GM12878 (cell line): ENCODE data around the gene RPL5. TPM values are rescaled to one million over a fixed set of nuclear protein-coding genes. Genes with fewer than 3 reads are reported as not detected.

ENCODE experiments used
- ATAC-seq: fragments of 200-7000 bp; cut with Tn5 transposase; 3 replicates; pipeline ENCODE4 v1.9.1; 2020; ENCODE audit warnings: mild to moderate bottlenecking, moderate library complexity
- BruUV-seq: library from RNA; stranded (reverse); fragments of 400-500 nt; replicated peaks from 2 replicates; lab custom pipeline; 2021; lab: Mats Ljungman, UMichigan
- CTCF ChIA-PET: fragments of 300-600 bp; sonication (Branson Sonifier 250); formaldehyde crosslinking; extraction: SDS; loops from one replicate; lab custom pipeline; 2021; ENCODE audit warnings: inconsistent platforms; lab: Yijun Ruan, JAX
- POLR2A ChIA-PET: fragments of 350-600 bp; formaldehyde crosslinking; extraction: SDS; loops from one replicate; lab custom pipeline; 2021; ENCODE audit warnings: inconsistent platforms; lab: Charles Lee
- RAD21 ChIA-PET: fragments of 300-600 bp; sonication (Branson Sonifier 250); formaldehyde crosslinking; loops from one replicate; lab custom pipeline; 2023; ENCODE audit warnings: antibody characterized with exemption; ENCODE audit not compliant: unreplicated experiment; lab: Charles Lee
- SMC1A ChIA-PET: fragments of 300-600 bp; sonication (Branson Sonifier 250); formaldehyde crosslinking; loops from one replicate; lab custom pipeline; 2023; ENCODE audit not compliant: unreplicated experiment, uncharacterized antibody; lab: Charles Lee
- DNase-seq: peaks from one replicate; pipeline ENCODE4 v3.0.0-alpha.2; 2011; ENCODE audit warnings: low read depth, low spot score
- FAIRE-seq: peaks from 3 replicates; lab custom pipeline; 2011; peaks lifted over from hg19 to GRCh38; lab: Jason Lieb, UNC
- H2AFZ ChIP-seq: 2 replicates; pipeline ENCODE4 v1.6.0; 2011; ENCODE audit warnings: low read depth, low read length, control low read depth; ENCODE audit not compliant: control insufficient read depth
- H3K27ac ChIP-seq: 2 replicates; pipeline ENCODE4 v1.5.1; 2011; ENCODE audit warnings: control low read depth; ENCODE audit not compliant: control insufficient read depth, insufficient read depth
- H3K27me3 ChIP-seq, 2 experiments: replicated peaks in 1 of 2; 2 replicates each; pipeline versions ENCODE4 v1.6.0 to v1.6.1; 2011; ENCODE audit warnings: low read length in 1 of 2; ENCODE audit not compliant: control insufficient read depth in 2 of 2, insufficient read depth in 2 of 2
- H3K36me3 ChIP-seq, 2 experiments: 2 replicates each; pipeline ENCODE4 v1.5.1; 2011; ENCODE audit warnings: low read length in 1 of 2; ENCODE audit not compliant: control insufficient read depth in 2 of 2, insufficient read depth in 2 of 2
- H3K4me1 ChIP-seq: 2 replicates; pipeline ENCODE4 v1.6.1; 2011; ENCODE audit warnings: mild to moderate bottlenecking, low read length, moderate library complexity, mixed read lengths; ENCODE audit not compliant: control insufficient read depth, insufficient read depth
- H3K4me2 ChIP-seq: 2 replicates; pipeline ENCODE4 v1.6.0; 2011; ENCODE audit warnings: control low read depth; ENCODE audit not compliant: control insufficient read depth, insufficient read depth
- H3K4me3 ChIP-seq: fragments of 200-600 bp; sonication (generic); 2 replicates; pipeline ENCODE4 v1.5.1; 2016
- H3K79me2 ChIP-seq: 2 replicates; pipeline ENCODE4 v1.6.0; 2011; ENCODE audit warnings: low read length; ENCODE audit not compliant: control insufficient read depth, insufficient read depth
- H3K9ac ChIP-seq: 2 replicates; pipeline ENCODE4 v1.8.0; 2011; ENCODE audit warnings: low read length, control low read depth, mixed read lengths; ENCODE audit not compliant: control insufficient read depth, insufficient read depth
- H3K9me3 ChIP-seq: replicated peaks from 3 replicates; pipeline ENCODE4 v1.5.1; 2011; ENCODE audit warnings: mild to moderate bottlenecking, low read length; ENCODE audit not compliant: control insufficient read depth, insufficient read depth
- H4K20me1 ChIP-seq: 2 replicates; pipeline ENCODE4 v1.6.0; 2011; ENCODE audit not compliant: control insufficient read depth, insufficient read depth
- ATF7 ChIP-seq: fragments of 450-650 bp; IDR thresholded peaks from 2 replicates; pipeline ENCODE4 v1.6.1; 2016; ENCODE audit warnings: low read depth, mild to moderate bottlenecking
- CHD4 ChIP-seq: fragments of 200-600 bp; sonication (generic); IDR thresholded peaks from 2 replicates; pipeline ENCODE4 v1.6.1; 2016; ENCODE audit warnings: mild to moderate bottlenecking
- HDGF ChIP-seq: fragments of 450-650 bp; IDR thresholded peaks from 2 replicates; pipeline ENCODE4 v1.6.1; 2016; ENCODE audit warnings: antibody characterized with exemption
- MEF2A ChIP-seq: IDR thresholded peaks from 2 replicates; pipeline ENCODE4 v1.6.1; 2011; ENCODE audit warnings: low read depth, mild to moderate bottlenecking, low read length, moderate library complexity; ENCODE audit not compliant: insufficient read depth
- NFXL1 ChIP-seq: fragments of 450-650 bp; IDR thresholded peaks from 2 replicates; pipeline ENCODE4 v1.6.1; 2017; ENCODE audit warnings: antibody characterized with exemption, mild to moderate bottlenecking, borderline replicate concordance
- SMAD1 ChIP-seq: fragments of 450-650 bp; IDR thresholded peaks from 2 replicates; pipeline ENCODE4 v1.6.1; 2018; ENCODE audit warnings: mild to moderate bottlenecking, low read depth; ENCODE audit not compliant: partially characterized antibody
- SMARCA5 ChIP-seq: fragments of 450-650 bp; IDR thresholded peaks from 2 replicates; pipeline ENCODE4 v1.6.1; 2017; ENCODE audit warnings: mild to moderate bottlenecking
- SP1 ChIP-seq: IDR thresholded peaks from one replicate; pipeline ENCODE4 v1.6.1; 2011; ENCODE audit warnings: low read depth, low read length
- STAT1 ChIP-seq: fragments of 450-650 bp; conservative IDR thresholded peaks from 2 replicates; pipeline ENCODE4 v1.6.1; 2014; ENCODE audit warnings: antibody characterized with exemption, mild to moderate bottlenecking
- TAF1 ChIP-seq: IDR thresholded peaks from 2 replicates; pipeline ENCODE4 v1.6.1; 2011; ENCODE audit warnings: mild to moderate bottlenecking, low read depth, low read length, borderline replicate concordance
- TCF3 ChIP-seq: IDR thresholded peaks from 2 replicates; pipeline ENCODE4 v1.6.1; 2012; ENCODE audit warnings: low read depth, mild to moderate bottlenecking, low read length, borderline replicate concordance; ENCODE audit not compliant: insufficient read depth
- YBX1 ChIP-seq: fragments of 450-650 bp; IDR thresholded peaks from 2 replicates; pipeline ENCODE4 v1.6.1; 2016; ENCODE audit warnings: antibody characterized with exemption
- ZBED1 ChIP-seq: IDR thresholded peaks from 2 replicates; pipeline ENCODE4 v1.6.1; 2016; ENCODE audit warnings: borderline replicate concordance
- in situ Hi-C: fragments of 300-500 bp; cut with MboI; formaldehyde crosslinking; loops from 9 replicates; pipeline ENCODE4 v1.14.3; 2018; ENCODE audit warnings: mixed read lengths
- intact Hi-C: fragments of 100-400 bp; cut with micrococcal nuclease; formaldehyde crosslinking; loops from one replicate; pipeline ENCODE4 v1.14.2; 2022; ENCODE audit not compliant: unreplicated experiment
- polyA plus RNA-seq, 11 experiments: library from polyadenylated mRNA; depleted of rRNA in 4 of 11; unstranded in 6 of 11; stranded (reverse) in 5 of 11; fragments of >200 nt; fragmentation: Nextera tagmentation in 4 of 11; fragmentation: Illumina TruSeq in 1 of 11; extraction: Ambion mirVana in 4 of 11; extraction: Trizol in 1 of 11; gene quantifications; 1 replicate in 1 of 11; 2 replicates in 10 of 11; pipeline versions ENCODE4 v1.2.1 to v1.2.3, GENCODE V29; 2011 to 2016; ENCODE audit warnings: inconsistent platforms in 2 of 11, missing spikeins in 2 of 11, low read depth in 1 of 11
- total RNA-seq, 4 experiments: library from RNA; depleted of rRNA in 3 of 4; stranded (reverse); fragments of >200 nt in 3 of 4; fragmentation: Illumina TruSeq in 1 of 4; extraction: Trizol in 1 of 4; gene quantifications; 2 replicates each; pipeline versions ENCODE4 v1.2.1 to v1.2.3, GENCODE V29; 2013 to 2021

The RPL5 gene
- total and polyA plus RNA-seq, 10 of the 15 experiments (the other 5 are each of a cell fraction or from before 2014, with no cell fraction given): 1,685 to 6,047 (median 2,601) TPM

- no peak for TF ChIP-seq STAT1
- no peak for TF ChIP-seq HDGF
- no peak for TF ChIP-seq NFXL1
- no peak for TF ChIP-seq TAF1
- no peak for TF ChIP-seq ZBED1
- no peak for TF ChIP-seq MEF2A
- TF ChIP-seq, all 136 proteins: peak for 0
Measured at GRCh38 chr1:92786111-92786901, 45.5 kb upstream of the RPL5 start (continued).

GRCh38 chr1:92790081-92790480, 41.8 kb upstream of the RPL5 start:
- H3K4me1 ChIP-seq: no peaks in the 10 kb centered on the region
- in situ Hi-C loops (no loop called here), intact Hi-C loops (no loop called here)
- H3K9ac ChIP-seq: no peak overlapping the region
- H3K9me3 ChIP-seq: no peaks in the 10 kb centered on the region
- H3K79me2 ChIP-seq: no peaks in the 10 kb centered on the region
- H3K27ac ChIP-seq: no peak overlapping the region
- no peaks in the 10 kb centered on the region for H4K20me1 ChIP-seq
- CTCF ChIA-PET: interaction anchor here (0.9 to 1.4 kb wide), 2 partner anchors 28 to 31 kb away, joined by 3 to 5 read pairs; no protein-coding TSS in a partner anchor
- no peak for FAIRE-seq
- H3K4me2 ChIP-seq: no peak overlapping the region
- no TSS peak for BruUV-seq
- TF ChIP-seq CHD4 (no peak), YBX1 (no peak), ATF7 (no peak), SMAD1 (no peak), SP1 (no peak), TCF3 (no peak), SMARCA5 (no peak)
- TF ChIP-seq, all 136 proteins: peak for 0
- ChIA-PET RAD21 (no interaction called here), POLR2A (no interaction called here), SMC1A (interaction anchor here (0.6 to 1.1 kb wide), 5 partner anchors 27 to 231 kb away, joined by 3 to 4 read pairs (median 3); no protein-coding TSS in a partner anchor)
- Histone ChIP-seq H3K4me3 (no peak overlapping the region), H2AFZ (no peak overlapping the region), H3K27me3 (peaks cover 0 to 5% of the 10 kb centered on the region in 2 experiments; a peak in 2 of 4 replicates), H3K36me3 (no peaks in the 10 kb centered on the region)
- ATAC-seq (no peak), DNase-seq (no peak)
